GM12878 (cell line): ENCODE results near the gene CACNG5. TPM values are rescaled to one million over a fixed set of nuclear protein-coding genes. Genes with fewer than 3 reads are reported as not detected.

Experiments used
- ATAC-seq: fragments of 200-7000 bp; cut with Tn5 transposase; 3 replicates; pipeline ENCODE4 v1.9.1; 2020; ENCODE audit warnings: mild to moderate bottlenecking, moderate library complexity
- BruUV-seq: library from RNA; stranded (reverse); fragments of 400-500 nt; replicated peaks from 2 replicates; lab custom pipeline; 2021; lab: Mats Ljungman, UMichigan
- CTCF ChIA-PET: fragments of 300-600 bp; sonication (Branson Sonifier 250); formaldehyde crosslinking; extraction: SDS; loops from one replicate; lab custom pipeline; 2021; ENCODE audit warnings: inconsistent platforms; lab: Yijun Ruan, JAX
- POLR2A ChIA-PET: fragments of 350-600 bp; formaldehyde crosslinking; extraction: SDS; loops from one replicate; lab custom pipeline; 2021; ENCODE audit warnings: inconsistent platforms; lab: Charles Lee
- RAD21 ChIA-PET: fragments of 300-600 bp; sonication (Branson Sonifier 250); formaldehyde crosslinking; loops from one replicate; lab custom pipeline; 2023; ENCODE audit warnings: antibody characterized with exemption; ENCODE audit not compliant: unreplicated experiment; lab: Charles Lee
- SMC1A ChIA-PET: fragments of 300-600 bp; sonication (Branson Sonifier 250); formaldehyde crosslinking; loops from one replicate; lab custom pipeline; 2023; ENCODE audit not compliant: unreplicated experiment, uncharacterized antibody; lab: Charles Lee
- DNase-seq: peaks from one replicate; pipeline ENCODE4 v3.0.0-alpha.2; 2011; ENCODE audit warnings: low read depth, low spot score
- FAIRE-seq: peaks from 3 replicates; lab custom pipeline; 2011; peaks lifted over from hg19 to GRCh38; lab: Jason Lieb, UNC
- H2AFZ ChIP-seq: 2 replicates; pipeline ENCODE4 v1.6.0; 2011; ENCODE audit warnings: low read depth, low read length, control low read depth; ENCODE audit not compliant: control insufficient read depth
- H3K27ac ChIP-seq: 2 replicates; pipeline ENCODE4 v1.5.1; 2011; ENCODE audit warnings: control low read depth; ENCODE audit not compliant: control insufficient read depth, insufficient read depth
- H3K27me3 ChIP-seq, 2 experiments: replicated peaks in 1 of 2; 2 replicates each; pipeline versions ENCODE4 v1.6.0 to v1.6.1; 2011; ENCODE audit warnings: low read length in 1 of 2; ENCODE audit not compliant: control insufficient read depth in 2 of 2, insufficient read depth in 2 of 2
- H3K36me3 ChIP-seq, 2 experiments: 2 replicates each; pipeline ENCODE4 v1.5.1; 2011; ENCODE audit warnings: low read length in 1 of 2; ENCODE audit not compliant: control insufficient read depth in 2 of 2, insufficient read depth in 2 of 2
- H3K4me1 ChIP-seq: 2 replicates; pipeline ENCODE4 v1.6.1; 2011; ENCODE audit warnings: mild to moderate bottlenecking, low read length, moderate library complexity, mixed read lengths; ENCODE audit not compliant: control insufficient read depth, insufficient read depth
- H3K4me2 ChIP-seq: 2 replicates; pipeline ENCODE4 v1.6.0; 2011; ENCODE audit warnings: control low read depth; ENCODE audit not compliant: control insufficient read depth, insufficient read depth
- H3K4me3 ChIP-seq: fragments of 200-600 bp; sonication (generic); 2 replicates; pipeline ENCODE4 v1.5.1; 2016
- H3K79me2 ChIP-seq: 2 replicates; pipeline ENCODE4 v1.6.0; 2011; ENCODE audit warnings: low read length; ENCODE audit not compliant: control insufficient read depth, insufficient read depth
- H3K9ac ChIP-seq: 2 replicates; pipeline ENCODE4 v1.8.0; 2011; ENCODE audit warnings: low read length, control low read depth, mixed read lengths; ENCODE audit not compliant: control insufficient read depth, insufficient read depth
- H3K9me3 ChIP-seq: replicated peaks from 3 replicates; pipeline ENCODE4 v1.5.1; 2011; ENCODE audit warnings: mild to moderate bottlenecking, low read length; ENCODE audit not compliant: control insufficient read depth, insufficient read depth
- H4K20me1 ChIP-seq: 2 replicates; pipeline ENCODE4 v1.6.0; 2011; ENCODE audit not compliant: control insufficient read depth, insufficient read depth
- BACH1 ChIP-seq: fragments of 450-650 bp; IDR thresholded peaks from 2 replicates; pipeline ENCODE4 v1.6.1; 2017; ENCODE audit warnings: mild to moderate bottlenecking, borderline replicate concordance
- CHD1 ChIP-seq: IDR thresholded peaks from 2 replicates; pipeline ENCODE4 v1.6.1; 2012; ENCODE audit warnings: low read depth, low read length, improper control_type of control experiment
- DPF2 ChIP-seq: fragments of 450-650 bp; IDR thresholded peaks from 2 replicates; pipeline ENCODE4 v1.6.1; 2017; ENCODE audit warnings: mild to moderate bottlenecking
- EP300 ChIP-seq, 2 experiments: fragments of 150-350 bp in 1 of 2; IDR thresholded peaks; 2 replicates each; pipeline ENCODE4 v1.6.1; 2011 to 2012; ENCODE audit warnings: low read depth in 2 of 2, low read length in 2 of 2, borderline replicate concordance in 1 of 2, improper control_type of control experiment in 1 of 2, inconsistent platforms in 1 of 2; ENCODE audit not compliant: control insufficient read depth in 1 of 2
- IRF4 ChIP-seq: IDR thresholded peaks from 2 replicates; pipeline ENCODE4 v1.6.1; 2011; ENCODE audit warnings: low read depth, low read length
- STAT1 ChIP-seq: fragments of 450-650 bp; conservative IDR thresholded peaks from 2 replicates; pipeline ENCODE4 v1.6.1; 2014; ENCODE audit warnings: antibody characterized with exemption, mild to moderate bottlenecking
- SUPT20H ChIP-seq: IDR thresholded peaks from 2 replicates; pipeline ENCODE4 v1.6.1; 2011; ENCODE audit warnings: low read depth, mild to moderate bottlenecking, low read length, moderate library complexity, borderline replicate concordance; ENCODE audit not compliant: control insufficient read depth
- TCF3 ChIP-seq: IDR thresholded peaks from 2 replicates; pipeline ENCODE4 v1.6.1; 2012; ENCODE audit warnings: low read depth, mild to moderate bottlenecking, low read length, borderline replicate concordance; ENCODE audit not compliant: insufficient read depth
- YY1 ChIP-seq: IDR thresholded peaks from 2 replicates; pipeline ENCODE4 v1.6.1; 2011; ENCODE audit warnings: low read depth, mild to moderate bottlenecking, low read length
- WGBS: methylation state at CpG from one replicate; pipeline ENCODE4 v1.1.6; 2016; ENCODE audit warnings: low lambda C conversion rate; ENCODE audit not compliant: insufficient replicate concordance, insufficient coverage; ENCODE audit errors: missing lambda C conversion rate; 5-methylcytosine and 5-hydroxymethylcytosine counted together
- in situ Hi-C: fragments of 300-500 bp; cut with MboI; formaldehyde crosslinking; loops from 9 replicates; pipeline ENCODE4 v1.14.3; 2018; ENCODE audit warnings: mixed read lengths
- intact Hi-C: fragments of 100-400 bp; cut with micrococcal nuclease; formaldehyde crosslinking; loops from one replicate; pipeline ENCODE4 v1.14.2; 2022; ENCODE audit not compliant: unreplicated experiment
- polyA plus RNA-seq, 11 experiments: library from polyadenylated mRNA; depleted of rRNA in 4 of 11; unstranded in 6 of 11; stranded (reverse) in 5 of 11; fragments of >200 nt; fragmentation: Nextera tagmentation in 4 of 11; fragmentation: Illumina TruSeq in 1 of 11; extraction: Ambion mirVana in 4 of 11; extraction: Trizol in 1 of 11; gene quantifications; 1 replicate in 1 of 11; 2 replicates in 10 of 11; pipeline versions ENCODE4 v1.2.1 to v1.2.3, GENCODE V29; 2011 to 2016; ENCODE audit warnings: inconsistent platforms in 2 of 11, missing spikeins in 2 of 11, low read depth in 1 of 11
- total RNA-seq, 4 experiments: library from RNA; depleted of rRNA in 3 of 4; stranded (reverse); fragments of >200 nt in 3 of 4; fragmentation: Illumina TruSeq in 1 of 4; extraction: Trizol in 1 of 4; gene quantifications; 2 replicates each; pipeline versions ENCODE4 v1.2.1 to v1.2.3, GENCODE V29; 2013 to 2021
- TF ChIP-seq, protein P1 (sequence below): fragments of 150-350 bp; IDR thresholded peaks from 2 replicates; pipeline ENCODE4 v1.6.1; 2016; ENCODE audit warnings: low read depth, low read length
- TF ChIP-seq, protein P2 (sequence below): fragments of 450-650 bp; IDR thresholded peaks from 2 replicates; pipeline ENCODE4 v1.6.1; 2017; ENCODE audit warnings: borderline replicate concordance
- TF ChIP-seq, protein P3 (sequence below): fragments of 450-650 bp; IDR thresholded peaks from 2 replicates; pipeline ENCODE4 v1.6.1; 2016; ENCODE audit warnings: mild to moderate bottlenecking
- TF ChIP-seq, protein P4 (sequence below): fragments of 450-650 bp; IDR thresholded peaks from 2 replicates; pipeline ENCODE4 v1.6.1; 2017; ENCODE audit warnings: mild to moderate bottlenecking
- TF ChIP-seq, protein P5 (sequence below): IDR thresholded peaks from 2 replicates; pipeline ENCODE4 v1.6.1; 2011; ENCODE audit warnings: borderline replicate concordance, low read depth, mild to moderate bottlenecking, moderate library complexity, mixed read lengths, low read length; ENCODE audit not compliant: insufficient read depth; ENCODE audit errors: extremely low read length

Gene CACNG5
- total and polyA plus RNA-seq, 10 of the 15 experiments (the other 5 are each of a cell fraction or from before 2014, with no cell fraction given), result not detected

DNA sequence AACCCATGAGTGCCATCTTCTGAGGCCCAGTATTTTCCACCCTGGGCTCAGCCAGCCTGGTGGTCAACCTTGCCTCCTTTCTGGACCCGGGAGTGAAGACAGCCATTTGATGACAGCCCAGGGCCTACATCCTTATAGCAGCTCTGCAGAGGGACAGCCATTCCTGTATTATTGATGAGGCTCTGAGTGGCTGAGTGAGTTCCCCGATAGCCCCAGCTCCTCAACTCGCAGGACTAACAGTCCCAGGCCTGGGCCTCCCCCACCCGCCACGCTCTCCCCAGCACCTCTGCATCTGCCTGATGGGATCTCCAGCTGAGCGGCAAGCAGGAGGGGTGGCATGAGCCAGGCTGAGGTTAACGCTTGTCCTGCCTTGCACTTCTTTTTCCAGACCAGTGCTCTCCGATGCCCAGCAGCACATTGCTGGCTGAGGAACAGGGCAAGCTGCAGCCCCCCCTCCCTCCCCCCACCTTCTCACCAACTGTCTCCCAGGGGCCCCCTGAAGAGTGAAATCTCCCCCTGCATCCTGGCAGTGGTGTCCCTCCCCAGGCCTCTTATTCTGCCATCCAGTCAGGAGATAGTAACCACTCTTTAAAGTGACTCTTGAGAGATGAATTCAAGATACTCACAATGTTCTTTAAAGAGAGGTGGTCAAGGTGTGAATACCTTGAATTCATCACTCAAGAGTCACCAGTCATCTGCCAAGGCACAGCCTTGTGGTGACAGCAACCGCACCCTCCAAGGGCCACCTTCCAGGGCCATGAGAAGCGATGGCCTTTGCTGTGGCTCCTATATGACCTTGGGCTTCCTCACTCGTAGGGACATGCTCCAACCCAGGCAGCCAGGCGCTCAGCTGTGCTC is 23.5 kb downstream of the CACNG5 start:
- 26% methylated on average over 11 of the region's 12 CpGs for WGBS
- Histone ChIP-seq H3K36me3 (no peaks in the 10 kb centered on the region), H4K20me1 (no peaks in the 10 kb centered on the region), H3K27ac (no peak overlapping the region), H3K4me2 (no peak overlapping the region), H2AFZ (no peak overlapping the region), H3K27me3 (no peaks in the 10 kb centered on the region), H3K4me3 (no peak overlapping the region), H3K9ac (no peak overlapping the region), H3K4me1 (no peaks in the 10 kb centered on the region), H3K9me3 (no peaks in the 10 kb centered on the region), H3K79me2 (no peaks in the 10 kb centered on the region)
- RAD21 ChIA-PET, result no interaction called here
- FAIRE-seq (no peak), ATAC-seq (no peak), DNase-seq (no peak)
- CTCF ChIA-PET, result no interaction called here
- BruUV-seq, result no TSS peak
- intact Hi-C loops (loop anchor here (5.0 kb wide), 1 partner anchor 224 kb away; no protein-coding TSS in a partner anchor), in situ Hi-C loops (no loop called here)
- SMC1A ChIA-PET, result no interaction called here
- POLR2A ChIA-PET, result no interaction called here
- TF ChIP-seq DPF2 (no peak), BACH1 (no peak), SUPT20H (no peak), IRF4 (no peak), YY1 (no peak), CHD1 (no peak), EP300 (IDR thresholded peaks at IDR 0.05; ENCODE audit: borderline replicate concordance in 1 of 2, control insufficient read depth in 1 of 2, low read depth in 2 of 2, low read length in 2 of 2) (no peak), STAT1 (no peak), TCF3 (no peak)
- TF ChIP-seq, protein P1, sequence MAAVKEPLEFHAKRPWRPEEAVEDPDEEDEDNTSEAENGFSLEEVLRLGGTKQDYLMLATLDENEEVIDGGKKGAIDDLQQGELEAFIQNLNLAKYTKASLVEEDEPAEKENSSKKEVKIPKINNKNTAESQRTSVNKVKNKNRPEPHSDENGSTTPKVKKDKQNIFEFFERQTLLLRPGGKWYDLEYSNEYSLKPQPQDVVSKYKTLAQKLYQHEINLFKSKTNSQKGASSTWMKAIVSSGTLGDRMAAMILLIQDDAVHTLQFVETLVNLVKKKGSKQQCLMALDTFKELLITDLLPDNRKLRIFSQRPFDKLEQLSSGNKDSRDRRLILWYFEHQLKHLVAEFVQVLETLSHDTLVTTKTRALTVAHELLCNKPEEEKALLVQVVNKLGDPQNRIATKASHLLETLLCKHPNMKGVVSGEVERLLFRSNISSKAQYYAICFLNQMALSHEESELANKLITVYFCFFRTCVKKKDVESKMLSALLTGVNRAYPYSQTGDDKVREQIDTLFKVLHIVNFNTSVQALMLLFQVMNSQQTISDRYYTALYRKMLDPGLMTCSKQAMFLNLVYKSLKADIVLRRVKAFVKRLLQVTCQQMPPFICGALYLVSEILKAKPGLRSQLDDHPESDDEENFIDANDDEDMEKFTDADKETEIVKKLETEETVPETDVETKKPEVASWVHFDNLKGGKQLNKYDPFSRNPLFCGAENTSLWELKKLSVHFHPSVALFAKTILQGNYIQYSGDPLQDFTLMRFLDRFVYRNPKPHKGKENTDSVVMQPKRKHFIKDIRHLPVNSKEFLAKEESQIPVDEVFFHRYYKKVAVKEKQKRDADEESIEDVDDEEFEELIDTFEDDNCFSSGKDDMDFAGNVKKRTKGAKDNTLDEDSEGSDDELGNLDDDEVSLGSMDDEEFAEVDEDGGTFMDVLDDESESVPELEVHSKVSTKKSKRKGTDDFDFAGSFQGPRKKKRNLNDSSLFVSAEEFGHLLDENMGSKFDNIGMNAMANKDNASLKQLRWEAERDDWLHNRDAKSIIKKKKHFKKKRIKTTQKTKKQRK, result no peak
- TF ChIP-seq, protein P2, sequence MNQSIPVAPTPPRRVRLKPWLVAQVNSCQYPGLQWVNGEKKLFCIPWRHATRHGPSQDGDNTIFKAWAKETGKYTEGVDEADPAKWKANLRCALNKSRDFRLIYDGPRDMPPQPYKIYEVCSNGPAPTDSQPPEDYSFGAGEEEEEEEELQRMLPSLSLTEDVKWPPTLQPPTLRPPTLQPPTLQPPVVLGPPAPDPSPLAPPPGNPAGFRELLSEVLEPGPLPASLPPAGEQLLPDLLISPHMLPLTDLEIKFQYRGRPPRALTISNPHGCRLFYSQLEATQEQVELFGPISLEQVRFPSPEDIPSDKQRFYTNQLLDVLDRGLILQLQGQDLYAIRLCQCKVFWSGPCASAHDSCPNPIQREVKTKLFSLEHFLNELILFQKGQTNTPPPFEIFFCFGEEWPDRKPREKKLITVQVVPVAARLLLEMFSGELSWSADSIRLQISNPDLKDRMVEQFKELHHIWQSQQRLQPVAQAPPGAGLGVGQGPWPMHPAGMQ, result no peak
- TF ChIP-seq, protein P3, sequence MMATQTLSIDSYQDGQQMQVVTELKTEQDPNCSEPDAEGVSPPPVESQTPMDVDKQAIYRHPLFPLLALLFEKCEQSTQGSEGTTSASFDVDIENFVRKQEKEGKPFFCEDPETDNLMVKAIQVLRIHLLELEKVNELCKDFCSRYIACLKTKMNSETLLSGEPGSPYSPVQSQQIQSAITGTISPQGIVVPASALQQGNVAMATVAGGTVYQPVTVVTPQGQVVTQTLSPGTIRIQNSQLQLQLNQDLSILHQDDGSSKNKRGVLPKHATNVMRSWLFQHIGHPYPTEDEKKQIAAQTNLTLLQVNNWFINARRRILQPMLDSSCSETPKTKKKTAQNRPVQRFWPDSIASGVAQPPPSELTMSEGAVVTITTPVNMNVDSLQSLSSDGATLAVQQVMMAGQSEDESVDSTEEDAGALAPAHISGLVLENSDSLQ, result no peak
- TF ChIP-seq, protein P4, sequence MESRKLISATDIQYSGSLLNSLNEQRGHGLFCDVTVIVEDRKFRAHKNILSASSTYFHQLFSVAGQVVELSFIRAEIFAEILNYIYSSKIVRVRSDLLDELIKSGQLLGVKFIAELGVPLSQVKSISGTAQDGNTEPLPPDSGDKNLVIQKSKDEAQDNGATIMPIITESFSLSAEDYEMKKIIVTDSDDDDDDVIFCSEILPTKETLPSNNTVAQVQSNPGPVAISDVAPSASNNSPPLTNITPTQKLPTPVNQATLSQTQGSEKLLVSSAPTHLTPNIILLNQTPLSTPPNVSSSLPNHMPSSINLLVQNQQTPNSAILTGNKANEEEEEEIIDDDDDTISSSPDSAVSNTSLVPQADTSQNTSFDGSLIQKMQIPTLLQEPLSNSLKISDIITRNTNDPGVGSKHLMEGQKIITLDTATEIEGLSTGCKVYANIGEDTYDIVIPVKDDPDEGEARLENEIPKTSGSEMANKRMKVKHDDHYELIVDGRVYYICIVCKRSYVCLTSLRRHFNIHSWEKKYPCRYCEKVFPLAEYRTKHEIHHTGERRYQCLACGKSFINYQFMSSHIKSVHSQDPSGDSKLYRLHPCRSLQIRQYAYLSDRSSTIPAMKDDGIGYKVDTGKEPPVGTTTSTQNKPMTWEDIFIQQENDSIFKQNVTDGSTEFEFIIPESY, result no peak
- TF ChIP-seq, protein P5, sequence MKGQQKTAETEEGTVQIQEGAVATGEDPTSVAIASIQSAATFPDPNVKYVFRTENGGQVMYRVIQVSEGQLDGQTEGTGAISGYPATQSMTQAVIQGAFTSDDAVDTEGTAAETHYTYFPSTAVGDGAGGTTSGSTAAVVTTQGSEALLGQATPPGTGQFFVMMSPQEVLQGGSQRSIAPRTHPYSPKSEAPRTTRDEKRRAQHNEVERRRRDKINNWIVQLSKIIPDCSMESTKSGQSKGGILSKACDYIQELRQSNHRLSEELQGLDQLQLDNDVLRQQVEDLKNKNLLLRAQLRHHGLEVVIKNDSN, result no peak
